Astrocyte of the spinal cord (primary cell): ENCODE measurements around the gene NR4A3.
"Not testable (repeated sequence)": the region's sequence is repeated elsewhere in the genome, so short reads cannot be mapped to it uniquely, and the experiment has no call there.

Experiments used
- DNase-seq: peaks from one replicate; pipeline ENCODE4 v3.0.0; 2011; ENCODE audit warnings: low read depth, low spot score
- H3K4me3 ChIP-seq: 2 replicates; pipeline ENCODE4 v1.5.1; 2011; ENCODE audit warnings: low read depth, mild to moderate bottlenecking, low read length, moderate library complexity
- CTCF ChIP-seq: IDR thresholded peaks from 2 replicates; pipeline ENCODE4 v1.5.1; 2012; ENCODE audit warnings: low read depth, mild to moderate bottlenecking, low read length, inconsistent platforms
- in situ Hi-C: cut with HindIII; loops from 2 replicates; pipeline ENCODE4 v1.10.0; 2017; ENCODE audit warnings: low sequenced_read_pairs

Gene NR4A3

DNA sequence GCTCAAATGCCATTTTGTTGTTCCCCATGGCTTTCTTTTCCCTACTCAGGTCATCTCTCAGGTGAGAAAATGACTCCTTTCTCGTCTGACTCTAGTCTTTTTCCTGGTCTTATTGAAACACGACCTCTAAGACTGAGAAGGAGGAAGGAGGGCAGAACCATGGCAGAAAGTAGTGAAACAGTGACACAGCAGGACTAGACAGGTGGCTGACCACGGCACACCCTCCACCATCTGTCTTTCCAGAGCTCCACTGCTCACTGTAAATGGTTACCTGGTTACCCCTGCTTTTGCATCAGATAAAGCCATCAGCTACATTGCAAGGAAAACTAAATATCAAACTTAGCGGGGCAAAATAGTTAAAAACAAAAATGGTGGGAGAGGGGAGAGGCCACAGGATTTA lies 30.9 kb downstream of the NR4A3 start:
- H3K4me3 ChIP-seq = no peak overlapping the region
- in situ Hi-C loops = no loop called here
- no peak for DNase-seq
- TF ChIP-seq CTCF = no peak

DNA sequence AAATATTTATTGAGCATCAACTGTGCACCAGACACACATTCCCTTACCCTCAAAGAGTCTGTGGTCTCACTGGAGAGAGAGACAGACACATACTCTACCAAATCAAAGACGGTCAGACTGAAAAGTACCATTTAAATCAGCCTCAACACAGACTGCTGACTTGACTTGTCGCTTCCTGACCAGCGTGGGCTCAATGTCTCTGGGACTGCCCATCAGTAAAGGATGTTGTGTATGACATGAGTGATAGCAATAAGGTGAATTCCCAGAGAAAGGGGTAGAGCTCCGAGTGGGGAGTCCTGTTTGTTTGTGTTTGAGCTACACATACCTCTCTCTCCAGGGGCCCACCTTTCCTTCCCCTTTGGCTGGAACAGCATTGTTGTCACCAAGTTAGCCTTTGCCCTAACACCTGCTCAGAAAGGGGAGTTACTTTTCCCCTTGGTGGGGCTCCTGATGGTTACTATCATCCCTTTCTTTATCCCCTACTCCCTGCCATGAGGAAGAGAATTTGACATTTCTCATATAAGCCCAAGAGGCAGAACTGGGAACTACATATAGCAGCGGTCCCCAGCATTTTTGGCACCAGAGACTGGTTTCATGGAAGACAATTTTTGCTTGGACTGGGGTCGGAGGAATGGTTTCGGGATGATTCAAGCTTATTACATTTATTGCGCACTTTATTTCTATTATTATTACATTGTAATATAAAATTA lies 33.9 kb downstream of the NR4A3 start:
- TF ChIP-seq CTCF = peak; percentile 19
- DNase-seq = no peak
- in situ Hi-C loops = no loop called here
- no peak overlapping the region for H3K4me3 ChIP-seq

DNA sequence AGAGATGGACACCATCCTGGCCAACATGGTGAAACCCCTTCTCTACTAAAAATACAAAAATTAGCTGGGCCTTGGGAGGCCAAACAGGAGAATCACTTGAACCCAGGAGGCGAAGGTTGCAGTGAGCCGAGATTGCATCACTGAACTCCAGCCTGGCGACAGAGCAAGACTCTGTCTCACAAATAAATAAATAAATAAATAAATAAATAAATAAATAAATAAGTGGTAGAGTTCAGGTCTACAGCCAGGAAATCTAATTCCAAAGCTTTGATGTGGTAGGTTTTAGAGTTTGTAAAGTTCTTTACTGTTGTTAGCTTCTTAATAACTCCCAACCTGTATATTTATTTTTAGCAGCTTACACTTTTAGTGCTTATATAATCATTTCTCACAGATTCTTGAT lies 35.9 kb downstream of the NR4A3 start:
- in situ Hi-C loops, H3K4me3 ChIP-seq: not testable (repeated sequence)

DNA sequence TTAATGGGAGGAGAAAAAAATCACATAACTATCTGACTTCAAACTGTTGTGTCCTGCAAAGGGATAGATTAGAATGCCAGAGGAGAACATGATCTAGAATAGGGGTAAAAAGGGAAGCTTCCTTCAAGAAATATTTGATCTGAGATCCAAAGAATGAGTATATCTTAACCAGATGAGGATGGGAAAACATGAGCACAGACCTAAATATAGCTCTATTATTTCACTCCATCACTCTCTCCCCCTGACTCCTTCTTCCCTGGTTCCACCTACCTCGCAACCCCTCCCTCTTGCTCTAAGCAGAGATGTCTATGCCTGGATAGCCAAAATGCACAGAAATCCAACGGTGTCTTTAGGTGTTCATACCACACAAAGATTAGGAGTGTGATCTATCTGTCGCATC lies 36.4 kb downstream of the NR4A3 start:
- in situ Hi-C loops = no loop called here
- no peak for DNase-seq
- no peak for TF ChIP-seq CTCF
- H3K4me3 ChIP-seq = no peak overlapping the region

More for the DNA sequence above, 35.9 kb downstream of the NR4A3 start:
- DNase-seq = not testable (repeated sequence)

DNA sequence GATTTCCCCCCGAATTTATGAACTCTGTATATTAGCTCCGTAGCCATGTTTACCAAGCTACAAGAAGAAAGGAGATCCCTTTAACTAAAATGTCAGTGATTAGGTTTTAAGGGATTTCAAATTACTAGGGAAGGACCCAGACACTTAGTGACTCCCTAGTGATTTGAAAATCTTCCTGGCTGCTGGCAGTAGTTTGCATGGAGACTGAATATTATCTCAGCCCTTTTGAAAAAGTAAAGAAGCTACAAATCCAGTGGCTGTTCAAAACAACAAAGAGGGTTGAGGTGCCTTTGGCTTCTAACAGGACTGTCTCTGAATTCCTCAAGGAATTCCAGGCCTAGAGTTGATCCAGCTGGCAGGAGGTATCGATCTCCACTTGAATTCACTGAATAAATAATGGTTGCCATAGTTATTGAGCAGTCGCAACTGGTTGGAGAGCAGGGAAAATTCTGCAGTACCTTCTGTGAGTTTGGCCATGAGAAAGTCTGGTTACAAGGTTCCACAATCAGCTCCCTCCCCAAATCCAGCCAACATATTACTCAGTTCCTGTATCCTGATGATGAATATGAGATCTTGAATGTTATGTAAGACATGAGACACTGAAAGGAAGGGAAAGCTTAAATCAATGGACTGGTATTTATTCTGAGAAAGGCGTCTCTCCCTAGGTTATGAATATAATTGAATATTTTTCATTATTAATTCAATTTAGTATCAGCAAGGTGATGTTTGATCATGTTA lies 37.7 kb downstream of the NR4A3 start:
- no peak overlapping the region for H3K4me3 ChIP-seq
- no peak for DNase-seq
- TF ChIP-seq CTCF = no peak
- in situ Hi-C loops = no loop called here

- no peak for DNase-seq
- TF ChIP-seq CTCF = no peak
- in situ Hi-C loops = no loop called here
Measured at GRCh38 chr9:99860266-99860665, 38.6 kb downstream of the NR4A3 start.

GRCh38 chr9:99863955-99864354 lies 42.3 kb downstream of the NR4A3 start:
- H3K4me3 ChIP-seq = no peak overlapping the region
- TF ChIP-seq CTCF = no peak
- no peak for DNase-seq
- in situ Hi-C loops = no loop called here

More at GRCh38 chr9:99860266-99860665, 38.6 kb downstream of the NR4A3 start:
- no peak overlapping the region for H3K4me3 ChIP-seq
